Superior temporal gyrus (tissue), 1 donor: ENCODE results near the gene SNRPE.
"Not testable (repeated sequence)": the region's sequence is repeated elsewhere in the genome, so short reads cannot be mapped to it uniquely, and the experiment has no call there.

Source experiments
- DNase-seq: peaks from one replicate; pipeline ENCODE4 v3.0.0-alpha.2; 2016; ENCODE audit errors: extremely low spot score

Gene SNRPE

GRCh38 chr1:203861379-203862184 is at the start of gene SNRPE:
Gene SNRPE, plus strand, starts transcription at chr1:203861599. Its CDS starts 61 bp downstream, at chr1:203861660.
- peak; percentile 98 for DNase-seq

GRCh38 chr1:203813581-203814341 is 47.6 kb upstream of the SNRPE start:
- no peak for DNase-seq

GRCh38 chr1:203818399-203818798 is 43.0 kb upstream of the SNRPE start:
- DNase-seq = no peak

- no peak for DNase-seq
These were observed 38.1 kb upstream of the SNRPE start for GRCh38 chr1:203823306-203823705.

GRCh38 chr1:203826175-203826574 is 35.2 kb upstream of the SNRPE start:
- no peak for DNase-seq

GRCh38 chr1:203828002-203828401 is 33.4 kb upstream of the SNRPE start:
- DNase-seq = no peak

- no peak for DNase-seq
These were observed 32.9 kb upstream of the SNRPE start for GRCh38 chr1:203828503-203828902.

- DNase-seq = not testable (repeated sequence)
These were observed 32.2 kb upstream of the SNRPE start for GRCh38 chr1:203829247-203829646.

- DNase-seq = no peak
These were observed 25.9 kb upstream of the SNRPE start for GRCh38 chr1:203835476-203835875.

GRCh38 chr1:203839081-203839480 is 22.3 kb upstream of the SNRPE start:
- DNase-seq = no peak

- DNase-seq = no peak
These were observed 21.1 kb upstream of the SNRPE start for GRCh38 chr1:203840208-203840808.

- no peak for DNase-seq
These were observed 18.9 kb upstream of the SNRPE start for GRCh38 chr1:203842559-203842876.

- no peak for DNase-seq
These were observed 18.0 kb upstream of the SNRPE start for GRCh38 chr1:203843435-203843834.

- not testable (repeated sequence) for DNase-seq
These were observed 8.3 kb upstream of the SNRPE start for GRCh38 chr1:203853112-203853511.

- DNase-seq = no peak
These were observed 3.3 kb upstream of the SNRPE start for GRCh38 chr1:203858055-203858454.

GRCh38 chr1:203858975-203859374 is 2.4 kb upstream of the SNRPE start:
- no peak for DNase-seq

- DNase-seq = peak; percentile 20
These were observed 888 bp upstream of the SNRPE start for GRCh38 chr1:203860396-203861025.

GRCh38 chr1:203867802-203868201 is 6.4 kb downstream of the SNRPE start:
- no peak for DNase-seq

GRCh38 chr1:203870245-203870644 is 8.8 kb downstream of the SNRPE start:
- DNase-seq = no peak

- peak; percentile 87 for DNase-seq
These were observed 9.9 kb downstream of the SNRPE start for GRCh38 chr1:203871114-203871880.

- no peak for DNase-seq
These were observed 11.7 kb downstream of the SNRPE start for GRCh38 chr1:203873094-203873493.
